HCT116 (cell line): ENCODE measurements around the gene PDE1A. TPM values are rescaled to one million over a fixed set of nuclear protein-coding genes. Genes with fewer than 3 reads are reported as not detected.

ENCODE experiments used
- ATAC-seq: fragments of 200-7000 bp; cut with Tn5 transposase; 2 replicates; pipeline ENCODE4 v1.9.1; 2020; ENCODE audit warnings: mild to moderate bottlenecking, moderate library complexity
- BruUV-seq: library from RNA; stranded (reverse); fragments of 400-500 nt; replicated peaks from 2 replicates; lab custom pipeline; 2021; lab: Mats Ljungman, UMichigan
- CTCF ChIA-PET: fragments of 300-600 bp; sonication (Branson Sonifier 250); formaldehyde crosslinking; loops from one replicate; lab custom pipeline; 2021; ENCODE audit warnings: antibody characterized with exemption; lab: Charles Lee
- POLR2A ChIA-PET: fragments of 300-600, 350-600 bp; sonication (Branson Sonifier 250); formaldehyde crosslinking; loops from one replicate; lab custom pipeline; 2021; ENCODE audit warnings: antibody characterized with exemption; lab: Charles Lee
- RAD21 ChIA-PET, 2 experiments: fragments of 300-600 bp; sonication (Branson Sonifier 250); formaldehyde crosslinking; loops; one replicate each; lab custom pipeline; 2023; ENCODE audit warnings: low total read pairs in 2 of 2; ENCODE audit not compliant: uncharacterized antibody in 2 of 2, unreplicated experiment in 2 of 2, low non-redundant PET in 1 of 2; lab: Charles Lee
- DNase-seq: peaks from one replicate; pipeline ENCODE4 v3.0.0-alpha.2; 2010; ENCODE audit warnings: low read depth, low spot score
- H2AFZ ChIP-seq: fragments of 200-600 bp; shearing (Covaris generic), sonication (generic); 2 replicates; pipeline ENCODE4 v1.6.1; 2017; ENCODE audit warnings: low read depth, mixed run types, mixed read lengths, antibody characterized with exemption, low read length; ENCODE audit not compliant: poor library complexity, severe bottlenecking
- H3K27ac ChIP-seq: 2 replicates; pipeline ENCODE4 v1.5.1; 2012; ENCODE audit warnings: low read depth, low read length
- H3K27me3 ChIP-seq: fragments of 200-600 bp; sonication (generic); 2 replicates; pipeline ENCODE4 v1.6.1; 2016; ENCODE audit warnings: mixed run types, low read length, mixed read lengths; ENCODE audit not compliant: insufficient read depth
- H3K36me3 ChIP-seq, 2 experiments: fragments of 200-500 bp in 1 of 2; fragments of 200-600 bp in 1 of 2; sonication (Bioruptor generic) in 1 of 2; sonication (generic) in 1 of 2; 2 replicates each; pipeline versions ENCODE4 v1.5.1 to v1.6.1; 2014 to 2016; ENCODE audit warnings: low read length in 2 of 2, inconsistent platforms in 1 of 2, mixed read lengths in 1 of 2, mixed run types in 1 of 2; ENCODE audit not compliant: insufficient read depth in 2 of 2, control insufficient read depth in 1 of 2
- H3K4me1 ChIP-seq, 2 experiments: fragments of 200-600 bp in 1 of 2; sonication (generic) in 1 of 2; 2 replicates each; pipeline versions ENCODE4 v1.5.1 to v1.6.1; 2012 to 2017; ENCODE audit warnings: low read length in 2 of 2, inconsistent platforms in 1 of 2, mild to moderate bottlenecking in 1 of 2, mixed read lengths in 1 of 2, mixed run types in 1 of 2, moderate library complexity in 1 of 2; ENCODE audit not compliant: insufficient read depth in 2 of 2, control insufficient read depth in 1 of 2
- H3K4me2 ChIP-seq: fragments of 200-600 bp; sonication (generic); 2 replicates; pipeline ENCODE4 v1.6.1; 2017; ENCODE audit warnings: mixed run types, low read length, mixed read lengths
- H3K4me3 ChIP-seq, 2 experiments: fragments of 200-600 bp in 1 of 2; sonication (generic) in 1 of 2; replicated peaks in 1 of 2; 2 replicates each; pipeline ENCODE4 v1.5.1; 2011 to 2016; ENCODE audit warnings: low read length in 2 of 2, control low read depth in 1 of 2, low read depth in 1 of 2, mild to moderate bottlenecking in 1 of 2, mixed read lengths in 1 of 2, mixed run types in 1 of 2
- H3K79me2 ChIP-seq: fragments of 200-600 bp; sonication (generic); 2 replicates; pipeline ENCODE4 v1.6.1; 2017; ENCODE audit warnings: mild to moderate bottlenecking, mixed run types, low read length, moderate library complexity, mixed read lengths; ENCODE audit not compliant: insufficient read depth
- H3K9ac ChIP-seq: fragments of 200-600 bp; sonication (generic); 2 replicates; pipeline ENCODE4 v1.6.1; 2016; ENCODE audit warnings: low read length, mixed read lengths
- H3K9me2 ChIP-seq: fragments of 200-600 bp; sonication (generic), shearing (Covaris generic); 2 replicates; pipeline ENCODE4 v1.6.1; 2017; ENCODE audit warnings: mixed run types, mild to moderate bottlenecking, moderate library complexity; ENCODE audit not compliant: insufficient read depth
- H3K9me3 ChIP-seq, 2 experiments: fragments of 200-500 bp in 1 of 2; fragments of 200-600 bp in 1 of 2; sonication (Bioruptor generic) in 1 of 2; sonication (generic) in 1 of 2; 2 replicates each; pipeline ENCODE4 v1.6.1; 2014 to 2017; ENCODE audit warnings: low read length in 2 of 2, mixed read lengths in 2 of 2, inconsistent platforms in 1 of 2, low read depth in 1 of 2, mild to moderate bottlenecking in 1 of 2, mixed run types in 1 of 2, moderate library complexity in 1 of 2; ENCODE audit not compliant: control insufficient read depth in 1 of 2, insufficient read depth in 1 of 2
- H4K20me1 ChIP-seq: fragments of 200-600 bp; sonication (generic), shearing (Covaris generic); 2 replicates; pipeline ENCODE4 v1.6.1; 2017; ENCODE audit warnings: mixed run types, mild to moderate bottlenecking, moderate library complexity; ENCODE audit not compliant: insufficient read depth
- CTCF ChIP-seq, 3 experiments: fragments of 200-600 bp in 1 of 3; sonication (generic) in 1 of 3; IDR thresholded peaks in 2 of 3; conservative IDR thresholded peaks in 1 of 3; 2 replicates each; pipeline ENCODE4 v1.5.1; 2012 to 2017; ENCODE audit warnings: low read depth in 2 of 3, low read length in 2 of 3, antibody characterized with exemption in 1 of 3, borderline replicate concordance in 1 of 3, control low read depth in 1 of 3, mild to moderate bottlenecking in 1 of 3, mixed read lengths in 1 of 3, mixed run types in 1 of 3, moderate library complexity in 1 of 3; ENCODE audit not compliant: insufficient read depth in 1 of 3
- EZH2 ChIP-seq: fragments of 200-600 bp; sonication (generic); IDR thresholded peaks from 2 replicates; pipeline ENCODE4 v1.6.1; 2017; ENCODE audit warnings: antibody characterized with exemption, mixed run types
- SIN3A ChIP-seq: IDR thresholded peaks from 2 replicates; pipeline ENCODE4 v1.6.1; 2012; ENCODE audit warnings: low read depth
- TCF7L2 ChIP-seq: IDR thresholded peaks from 2 replicates; pipeline ENCODE4 v1.7.0; 2011; ENCODE audit warnings: borderline replicate concordance, inconsistent platforms; ENCODE audit not compliant: insufficient read depth, insufficient read length; ENCODE audit errors: extremely low read depth
- intact Hi-C: fragments of 100-400 bp; cut with micrococcal nuclease; formaldehyde crosslinking; loops from 2 replicates; pipeline ENCODE4 v1.10.0; 2022
- total RNA-seq: library from RNA; stranded (reverse); gene quantifications from one replicate; pipeline ENCODE4 v1.2.1, GENCODE V29; 2021; ENCODE audit not compliant: unreplicated experiment

The PDE1A gene
- total RNA-seq, 1 experiment from 2014 or later: 0.12 TPM

GRCh38 chr2:182134201-182134600, 292.6 kb downstream of the PDE1A start:
- CTCF ChIA-PET: no interaction called here
- H3K27ac ChIP-seq: no peak overlapping the region

More at GRCh38 chr2:182134201-182134600, 292.6 kb downstream of the PDE1A start:
- Histone ChIP-seq H2AFZ (no peak overlapping the region), H3K79me2 (no peaks in the 10 kb centered on the region), H3K4me1 (0 out of 4 replicates have a peak, but pooled peaks cover 0 to 6% of the 10 kb centered on the region in 2 experiments), H3K36me3 (no peaks in the 10 kb centered on the region; a peak in 1 of 4 replicates), H3K9me2 (no peaks in the 10 kb centered on the region; the same call in 1 of the 2 replicates), H3K27me3 (no peaks in the 10 kb centered on the region), H3K9ac (no peak overlapping the region), H3K4me2 (no peak overlapping the region), H3K4me3 (no peak overlapping the region), H4K20me1 (no peaks in the 10 kb centered on the region), H3K9me3 (no peaks in the 10 kb centered on the region)
- DNase-seq (no peak), ATAC-seq (no peak)
- RAD21 ChIA-PET: no interaction called here
- POLR2A ChIA-PET: no interaction called here
- TF ChIP-seq TCF7L2: no peak
- TF ChIP-seq CTCF (IDR thresholded peaks at IDR 0.05 in 2 of 3, conservative IDR thresholded peaks at IDR 0.05 in 1 of 3; ENCODE audit: borderline replicate concordance in 1 of 3, insufficient read depth in 1 of 3, low read depth in 2 of 3, low read length in 2 of 3): no peak
- TF ChIP-seq SIN3A: no peak
- no peak for TF ChIP-seq EZH2
- intact Hi-C loops: loop anchor here (5.0 kb wide), 1 partner anchor 1057 kb away; no protein-coding TSS in a partner anchor
- BruUV-seq: no TSS peak
